GM12878 (cell line): ENCODE data around the gene GNPDA2.

Experiments
- CHD2 ChIP-seq: IDR thresholded peaks from 2 replicates; pipeline ENCODE4 v1.6.1; 2011; ENCODE audit warnings: low read depth, low read length, improper control_type of control experiment, borderline replicate concordance
- CREB1 ChIP-seq: IDR thresholded peaks from 2 replicates; pipeline ENCODE4 v1.6.1; 2012; ENCODE audit warnings: low read depth, mild to moderate bottlenecking, inconsistent platforms
- CTCF ChIP-seq, 3 experiments: IDR thresholded peaks in 2 of 3; conservative IDR thresholded peaks in 1 of 3; 2 replicates each; pipeline ENCODE4 v1.5.1; 2011; ENCODE audit warnings: low read depth in 3 of 3, low read length in 3 of 3, mild to moderate bottlenecking in 3 of 3, control low read depth in 2 of 3, moderate library complexity in 2 of 3, inconsistent platforms in 1 of 3, mixed read lengths in 1 of 3; ENCODE audit not compliant: control insufficient read depth in 2 of 3, insufficient read depth in 1 of 3; ENCODE audit errors: extremely low read depth in 1 of 3
- MXI1 ChIP-seq: fragments of 150-350 bp; IDR thresholded peaks from 2 replicates; pipeline ENCODE4 v1.6.1; 2011; ENCODE audit warnings: low read depth, mild to moderate bottlenecking, inconsistent platforms, low read length, improper control_type of control experiment
- POLR2A ChIP-seq: IDR thresholded peaks from 2 replicates; pipeline ENCODE4 v1.6.1; 2011; ENCODE audit warnings: low read depth, mild to moderate bottlenecking, low read length
- POLR2AphosphoS5 ChIP-seq: IDR thresholded peaks from 2 replicates; pipeline ENCODE4 v1.6.1; 2011; ENCODE audit warnings: mild to moderate bottlenecking, low read length, inconsistent platforms
- RFX5 ChIP-seq: IDR thresholded peaks from 2 replicates; pipeline ENCODE4 v1.6.1; 2011; ENCODE audit warnings: low read depth, low read length, improper control_type of control experiment

GRCh38 chr4:44684648-44685047 lies 41.7 kb downstream of the GNPDA2 start:
- TF ChIP-seq CTCF (IDR thresholded peaks at IDR 0.05 in 2 of 3, conservative IDR thresholded peaks at IDR 0.05 in 1 of 3; ENCODE audit: control insufficient read depth in 2 of 3, extremely low read depth in 1 of 3, insufficient read depth in 1 of 3, low read depth in 3 of 3, low read length in 3 of 3), result no peak
- TF ChIP-seq MXI1, result no peak
- no peak for TF ChIP-seq CHD2
- TF ChIP-seq POLR2A, result no peak
- TF ChIP-seq CREB1, result no peak
- TF ChIP-seq RFX5, result no peak
- no peak for TF ChIP-seq POLR2AphosphoS5
